Neural progenitor cell (in vitro differentiated cells): ENCODE data around the gene PPARG.

Experiments
- CTCF ChIP-seq: fragments of 200-600 bp; sonication (generic); IDR thresholded peaks from 2 replicates; pipeline ENCODE4 v1.5.1; 2017; ENCODE audit warnings: antibody characterized with exemption, mild to moderate bottlenecking
- EZH2 ChIP-seq: fragments of 200-600 bp; sonication (generic); IDR thresholded peaks from 2 replicates; pipeline ENCODE4 v1.6.1; 2017; ENCODE audit warnings: antibody characterized with exemption, mild to moderate bottlenecking, moderate library complexity
- EZH2phosphoT487 ChIP-seq: fragments of 200-600 bp; sonication (generic); IDR thresholded peaks from 2 replicates; pipeline ENCODE4 v1.6.1; 2017; ENCODE audit warnings: antibody characterized with exemption

DNA sequence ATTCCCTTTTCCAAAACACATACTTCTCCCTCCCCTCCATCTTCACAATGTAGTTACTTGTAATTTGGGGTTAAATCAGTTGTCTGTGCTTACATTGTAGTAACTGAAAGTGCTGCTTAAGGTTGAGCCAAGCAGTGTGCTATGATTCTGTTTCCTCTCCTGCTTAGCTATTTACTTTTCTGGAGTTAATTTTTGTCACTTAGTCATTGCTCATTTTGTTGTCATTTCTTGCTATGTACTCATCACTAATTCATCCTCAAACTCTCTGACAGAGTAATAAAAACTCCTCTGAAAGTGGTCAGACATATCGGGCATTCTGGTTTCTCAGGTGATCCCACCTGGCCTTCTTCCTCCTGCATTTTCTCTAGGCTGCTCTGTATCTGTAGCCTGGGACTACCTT, 80.7 kb downstream of the PPARG start:
- TF ChIP-seq CTCF, result no peak
- no peak for TF ChIP-seq EZH2
- TF ChIP-seq EZH2phosphoT487, result no peak
